Measurements from ENCODE around the gene NFYC. TPM values are rescaled to one million over a fixed set of nuclear protein-coding genes. Genes with fewer than 3 reads are reported as not detected.

NFYC gene
- total and polyA plus RNA-seq, 2 donors = 34.0 to 39.1 TPM

GRCh38 chr1:40818264-40818961 lies 126.9 kb downstream of the NFYC start:
- Histone ChIP-seq H3K4me3 (ENCODE audit: low read length in 2 of 2) (peak overlapping the region; percentile 46 to 48), H3K27me3 (ENCODE audit: control insufficient read depth in 2 of 2, insufficient read depth in 1 of 2, low read length in 1 of 2) (peaks cover 0 to 43% of the 10 kb centered on the region in 2 donors), H3K27ac (ENCODE audit: low read depth in 1 of 2, low read length in 1 of 2) (no peak overlapping the region), H3K9me3 (ENCODE audit: control insufficient read depth in 2 of 2, insufficient read depth in 1 of 2, low read length in 1 of 2) (no peaks in the 10 kb centered on the region), H3K4me1 (ENCODE audit: control insufficient read depth in 2 of 2, insufficient read depth in 2 of 2, low read length in 2 of 2) (peaks cover 2 to 12% of the 10 kb centered on the region in 2 donors), H3K36me3 (ENCODE audit: control insufficient read depth in 2 of 2, insufficient read depth in 2 of 2, low read length in 1 of 2) (no peaks in the 10 kb centered on the region)
- 3% methylated on average over 59 of the region's 59 CpGs for WGBS
- DNase-seq (ENCODE audit: low read depth in 6 of 9, low spot score in 9 of 9) = peak in 7 of 9 donors; percentile 47 to 85 (median 74)

GRCh38 chr1:40819101-40819500 lies 127.6 kb downstream of the NFYC start:
- Histone ChIP-seq H3K4me3 (ENCODE audit: low read length in 2 of 2) (no peak overlapping the region), H3K27me3 (ENCODE audit: control insufficient read depth in 2 of 2, insufficient read depth in 1 of 2, low read length in 1 of 2) (peaks cover 0 to 43% of the 10 kb centered on the region in 2 donors), H3K36me3 (ENCODE audit: control insufficient read depth in 2 of 2, insufficient read depth in 2 of 2, low read length in 1 of 2) (no peaks in the 10 kb centered on the region), H3K27ac (ENCODE audit: low read depth in 1 of 2, low read length in 1 of 2) (no peak overlapping the region), H3K9me3 (ENCODE audit: control insufficient read depth in 2 of 2, insufficient read depth in 1 of 2, low read length in 1 of 2) (no peaks in the 10 kb centered on the region), H3K4me1 (ENCODE audit: control insufficient read depth in 2 of 2, insufficient read depth in 2 of 2, low read length in 2 of 2) (peaks cover 2 to 12% of the 10 kb centered on the region in 2 donors)
- DNase-seq (ENCODE audit: low read depth in 6 of 9, low spot score in 9 of 9) = no peak
- WGBS = 51% methylated on average over 26 of the region's 26 CpGs

GRCh38 chr1:40820251-40820797 lies 128.8 kb downstream of the NFYC start:
- DNase-seq (ENCODE audit: low read depth in 6 of 9, low spot score in 9 of 9) = no peak
- Histone ChIP-seq H3K4me3 (ENCODE audit: low read length in 2 of 2) (no peak overlapping the region), H3K27ac (ENCODE audit: low read depth in 1 of 2, low read length in 1 of 2) (no peak overlapping the region), H3K36me3 (ENCODE audit: control insufficient read depth in 2 of 2, insufficient read depth in 2 of 2, low read length in 1 of 2) (no peaks in the 10 kb centered on the region), H3K4me1 (ENCODE audit: control insufficient read depth in 2 of 2, insufficient read depth in 2 of 2, low read length in 2 of 2) (peaks cover 2 to 12% of the 10 kb centered on the region in 2 donors), H3K27me3 (ENCODE audit: control insufficient read depth in 2 of 2, insufficient read depth in 1 of 2, low read length in 1 of 2) (peaks cover 0 to 43% of the 10 kb centered on the region in 2 donors), H3K9me3 (ENCODE audit: control insufficient read depth in 2 of 2, insufficient read depth in 1 of 2, low read length in 1 of 2) (no peaks in the 10 kb centered on the region)
- 94% methylated on average over 3 of the region's 3 CpGs for WGBS

Other genes with a start within 250 kb of the NFYC start
- gene ZFP69B, start 241.2 kb upstream of the NFYC start, total RNA-seq = 2.9 TPM
- gene ZFP69B, start 241.2 kb upstream of the NFYC start, polyA plus RNA-seq = 1.4 TPM
- gene ZFP69, start 214.4 kb upstream of the NFYC start, total RNA-seq = 4.4 TPM
- gene ZFP69, start 214.4 kb upstream of the NFYC start, polyA plus RNA-seq = 9.5 TPM
- gene EXO5, start 182.9 kb upstream of the NFYC start, total RNA-seq = 12.2 TPM
- 12.1 TPM for gene EXO5, start 182.9 kb upstream of the NFYC start, polyA plus RNA-seq
- gene ZNF684, start 160.1 kb upstream of the NFYC start, total RNA-seq = 5.7 TPM
- 9.5 TPM for gene ZNF684, start 160.1 kb upstream of the NFYC start, polyA plus RNA-seq
- 3.8 TPM for gene RIMS3, start 26.0 kb upstream of the NFYC start, total RNA-seq
- gene RIMS3, start 26.0 kb upstream of the NFYC start, polyA plus RNA-seq = 2.1 TPM
- gene KCNQ4, start 92.1 kb downstream of the NFYC start, total RNA-seq = 0.47 TPM
- 1.1 TPM for gene KCNQ4, start 92.1 kb downstream of the NFYC start, polyA plus RNA-seq
- 1.3 TPM for gene CITED4, start 170.7 kb downstream of the NFYC start, total RNA-seq
- gene CITED4, start 170.7 kb downstream of the NFYC start, polyA plus RNA-seq = 6.8 TPM